Measurements from ENCODE around the gene DNAJB8.

DNAJB8 gene

GRCh38 chr3:128461731-128462130 is 5.0 kb downstream of the DNAJB8 start:
- TF ChIP-seq, protein P1, sequence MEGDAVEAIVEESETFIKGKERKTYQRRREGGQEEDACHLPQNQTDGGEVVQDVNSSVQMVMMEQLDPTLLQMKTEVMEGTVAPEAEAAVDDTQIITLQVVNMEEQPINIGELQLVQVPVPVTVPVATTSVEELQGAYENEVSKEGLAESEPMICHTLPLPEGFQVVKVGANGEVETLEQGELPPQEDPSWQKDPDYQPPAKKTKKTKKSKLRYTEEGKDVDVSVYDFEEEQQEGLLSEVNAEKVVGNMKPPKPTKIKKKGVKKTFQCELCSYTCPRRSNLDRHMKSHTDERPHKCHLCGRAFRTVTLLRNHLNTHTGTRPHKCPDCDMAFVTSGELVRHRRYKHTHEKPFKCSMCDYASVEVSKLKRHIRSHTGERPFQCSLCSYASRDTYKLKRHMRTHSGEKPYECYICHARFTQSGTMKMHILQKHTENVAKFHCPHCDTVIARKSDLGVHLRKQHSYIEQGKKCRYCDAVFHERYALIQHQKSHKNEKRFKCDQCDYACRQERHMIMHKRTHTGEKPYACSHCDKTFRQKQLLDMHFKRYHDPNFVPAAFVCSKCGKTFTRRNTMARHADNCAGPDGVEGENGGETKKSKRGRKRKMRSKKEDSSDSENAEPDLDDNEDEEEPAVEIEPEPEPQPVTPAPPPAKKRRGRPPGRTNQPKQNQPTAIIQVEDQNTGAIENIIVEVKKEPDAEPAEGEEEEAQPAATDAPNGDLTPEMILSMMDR (IDR thresholded peaks at IDR 0.05; ENCODE audit: insufficient read depth, low read length, missing control alignments): no peak
- H3K4me3 ChIP-seq (ENCODE audit: low read depth, low read length): no peak overlapping the region
- CTCF ChIA-PET: interaction anchor here (1.1 to 1.3 kb wide), 2 partner anchors 10 to 34 kb away, joined by 3 read pairs; no protein-coding TSS in a partner anchor
- no peak for DNase-seq (ENCODE audit: low read depth, low spot score)
- POLR2A ChIA-PET: no interaction called here

- ChIA-PET CTCF (interaction anchor here (1.2 kb wide), 1 partner anchor 11 kb away, joined by 3 read pairs; no protein-coding TSS in a partner anchor), POLR2A (no interaction called here)
- no peak overlapping the region for H3K4me3 ChIP-seq (ENCODE audit: low read depth, low read length)
- TF ChIP-seq, protein P1 (IDR thresholded peaks at IDR 0.05; ENCODE audit: insufficient read depth, low read length, missing control alignments): no peak
- DNase-seq (ENCODE audit: low read depth, low spot score): no peak
Measured at GRCh38 chr3:128459461-128459820, 7.2 kb downstream of the DNAJB8 start.

GRCh38 chr3:128458746-128459460 is 7.8 kb downstream of the DNAJB8 start:
- TF ChIP-seq, protein P1 (IDR thresholded peaks at IDR 0.05; ENCODE audit: insufficient read depth, low read length, missing control alignments): no peak
- no peak overlapping the region for H3K4me3 ChIP-seq (ENCODE audit: low read depth, low read length)
- ChIA-PET POLR2A (no interaction called here), CTCF (interaction anchor here (0.8 to 1.2 kb wide), 2 partner anchors 10 to 17 kb away, joined by 3 to 4 read pairs; no protein-coding TSS in a partner anchor)
- DNase-seq (ENCODE audit: low read depth, low spot score): no peak

DNA sequence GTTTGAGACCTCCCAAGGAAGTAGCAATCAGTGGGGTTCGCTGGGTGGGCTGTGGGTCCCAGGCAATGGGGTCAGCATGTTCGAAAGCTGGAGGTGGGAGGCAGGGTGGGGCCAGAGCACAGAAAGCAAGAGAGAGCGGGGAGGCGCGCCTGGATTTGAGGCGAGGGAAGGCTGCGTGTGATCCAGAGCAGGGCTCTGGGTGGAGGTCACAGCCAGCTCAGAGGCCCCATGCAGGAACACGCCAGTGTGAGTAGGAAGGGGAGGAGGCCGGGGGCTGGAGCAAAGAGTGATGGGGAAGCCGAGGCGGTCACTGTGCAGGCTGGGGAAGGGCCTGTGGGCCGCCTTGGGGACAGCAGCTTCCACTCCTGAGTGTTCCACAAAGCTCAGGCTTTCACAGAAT is 8.8 kb downstream of the DNAJB8 start:
- POLR2A ChIA-PET: no interaction called here

DNA sequence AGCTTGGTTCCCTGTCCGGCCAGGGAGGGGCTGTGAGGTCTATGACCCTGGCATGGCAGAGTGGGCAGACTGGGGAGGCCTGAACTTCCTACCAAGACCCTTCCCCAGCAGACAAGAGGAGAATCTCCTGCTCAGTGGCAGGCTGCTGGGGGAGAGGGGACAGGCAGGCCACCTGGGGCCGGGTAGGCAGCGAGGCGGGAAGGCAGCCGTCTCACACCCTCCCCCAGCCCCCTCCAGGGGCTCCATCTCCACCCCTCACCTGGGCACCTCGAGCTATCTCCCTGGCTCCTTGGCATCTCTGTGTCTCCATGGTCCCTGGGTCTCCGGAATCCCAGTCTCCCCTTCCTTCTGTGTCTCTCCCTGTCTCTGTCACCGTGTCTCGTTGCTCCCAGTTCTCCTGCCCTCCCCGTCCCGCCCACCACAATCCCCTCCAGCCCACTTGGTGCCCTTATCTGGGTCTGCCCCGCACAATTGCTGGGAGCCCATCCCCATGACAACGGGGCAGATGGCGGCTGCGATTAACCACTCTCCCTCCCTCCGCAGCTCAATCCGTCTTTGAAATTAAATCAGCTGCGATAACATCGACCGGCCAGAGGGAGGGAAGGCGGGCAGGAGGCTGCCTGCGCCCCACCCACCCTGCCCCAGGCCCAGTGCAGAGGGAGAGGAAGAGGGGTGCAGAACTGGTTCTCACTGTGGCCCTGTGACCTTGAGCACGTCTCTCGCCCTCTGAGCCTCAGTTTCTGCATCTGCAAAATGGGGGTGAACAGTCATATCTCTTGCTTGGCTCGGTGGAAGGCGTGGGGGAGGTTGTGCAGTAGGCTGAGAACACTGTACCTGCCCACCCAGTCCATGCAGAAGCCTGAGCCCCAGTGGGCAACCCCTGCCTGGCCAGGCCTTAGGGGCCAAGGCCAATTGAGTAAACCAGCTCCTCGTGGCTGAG is 9.6 kb downstream of the DNAJB8 start:
- POLR2A ChIA-PET: no interaction called here
- H3K4me3 ChIP-seq (ENCODE audit: low read depth, low read length): no peak overlapping the region
- TF ChIP-seq, protein P1 (IDR thresholded peaks at IDR 0.05; ENCODE audit: insufficient read depth, low read length, missing control alignments): no peak
- no peak for DNase-seq (ENCODE audit: low read depth, low spot score)
- CTCF ChIA-PET: no interaction called here

More for the DNA sequence above, 8.8 kb downstream of the DNAJB8 start:
- CTCF ChIA-PET: interaction anchor here (0.8 kb wide), 1 partner anchor 16 kb away, joined by 4 read pairs; no protein-coding TSS in a partner anchor
- H3K4me3 ChIP-seq (ENCODE audit: low read depth, low read length): no peak overlapping the region
- TF ChIP-seq, protein P1 (IDR thresholded peaks at IDR 0.05; ENCODE audit: insufficient read depth, low read length, missing control alignments): no peak
- no peak for DNase-seq (ENCODE audit: low read depth, low spot score)

All from AG04449 (cell line).